ENCODE results near the gene AACS.
A peak's percentile ranks its signal among the peaks of the same experiment; 100 is the strongest.

The AACS gene

GRCh38 chr12:125143491-125143890, 78.3 kb downstream of the AACS start:
- Histone ChIP-seq H3K9me2 (replicated peaks; ENCODE audit: control insufficient read depth, low read length) (no peaks in the 10 kb centered on the region), H3K27ac (ENCODE audit: low read depth, low read length) (no peak overlapping the region), H3K36me3 (ENCODE audit: control insufficient read depth, low read length) (peaks cover 63% of the 10 kb centered on the region), H3K9me3 (ENCODE audit: control insufficient read depth, insufficient read depth, low read length) (no peaks in the 10 kb centered on the region), H3K4me3 (ENCODE audit: low read length) (no peak overlapping the region), H3K27me3 (ENCODE audit: control insufficient read depth, low read length) (no peaks in the 10 kb centered on the region), H4K20me1 (ENCODE audit: control insufficient read depth, insufficient read depth, low read depth, low read length) (no peaks in the 10 kb centered on the region), H3K4me1 (ENCODE audit: control insufficient read depth, low read length) (peaks cover 25% of the 10 kb centered on the region), H3F3A (ENCODE audit: control insufficient read depth, insufficient read depth) (no peaks in the 10 kb centered on the region), H3K79me2 (ENCODE audit: control insufficient read depth, low read length) (peaks cover 40% of the 10 kb centered on the region), H3K4me2 (ENCODE audit: low read length) (no peak overlapping the region)
- TF ChIP-seq EZH2phosphoT487 (IDR thresholded peaks at IDR 0.05; ENCODE audit: borderline replicate concordance, low read length) (no peak), CTCF (IDR thresholded peaks at IDR 0.05; ENCODE audit: low read depth, low read length, poor library complexity, severe bottlenecking) (no peak)

- no peaks in the 10 kb centered on the region for H3K9me3 ChIP-seq (ENCODE audit: control insufficient read depth, insufficient read depth, low read length)
- TF ChIP-seq EZH2phosphoT487 (IDR thresholded peaks at IDR 0.05; ENCODE audit: borderline replicate concordance, low read length): no peak
- no peak for TF ChIP-seq CTCF (IDR thresholded peaks at IDR 0.05; ENCODE audit: low read depth, low read length, poor library complexity, severe bottlenecking)
- H3K4me1 ChIP-seq (ENCODE audit: control insufficient read depth, low read length): peaks cover 35% of the 10 kb centered on the region
- no peaks in the 10 kb centered on the region for H3K9me2 ChIP-seq (replicated peaks; ENCODE audit: control insufficient read depth, low read length)
- H4K20me1 ChIP-seq (ENCODE audit: control insufficient read depth, insufficient read depth, low read depth, low read length): no peaks in the 10 kb centered on the region
- no peak overlapping the region for H3K4me2 ChIP-seq (ENCODE audit: low read length)
- H3K36me3 ChIP-seq (ENCODE audit: control insufficient read depth, low read length): peaks cover 72% of the 10 kb centered on the region
- no peak overlapping the region for H3K27ac ChIP-seq (ENCODE audit: low read depth, low read length)
- peaks cover 2% of the 10 kb centered on the region for H3F3A ChIP-seq (ENCODE audit: control insufficient read depth, insufficient read depth)
- no peaks in the 10 kb centered on the region for H3K27me3 ChIP-seq (ENCODE audit: control insufficient read depth, low read length)
- H3K79me2 ChIP-seq (ENCODE audit: control insufficient read depth, low read length): peaks cover 50% of the 10 kb centered on the region
- no peak overlapping the region for H3K4me3 ChIP-seq (ENCODE audit: low read length)
Measured at GRCh38 chr12:125145196-125145595, 80.0 kb downstream of the AACS start.

- H4K20me1 ChIP-seq (ENCODE audit: control insufficient read depth, insufficient read depth, low read depth, low read length): no peaks in the 10 kb centered on the region
- H3K9me3 ChIP-seq (ENCODE audit: control insufficient read depth, insufficient read depth, low read length): no peaks in the 10 kb centered on the region; the same call in 1 of the 2 replicates
- H3K36me3 ChIP-seq (ENCODE audit: control insufficient read depth, low read length): peaks cover 62% of the 10 kb centered on the region
- H3F3A ChIP-seq (ENCODE audit: control insufficient read depth, insufficient read depth): peaks cover 7% of the 10 kb centered on the region
- H3K79me2 ChIP-seq (ENCODE audit: control insufficient read depth, low read length): peaks cover 50% of the 10 kb centered on the region
- no peaks in the 10 kb centered on the region for H3K9me2 ChIP-seq (replicated peaks; ENCODE audit: control insufficient read depth, low read length)
- no peaks in the 10 kb centered on the region for H3K27me3 ChIP-seq (ENCODE audit: control insufficient read depth, low read length)
- H3K4me2 ChIP-seq (ENCODE audit: low read length): peak overlapping the region; percentile 74
- no peak for TF ChIP-seq EZH2phosphoT487 (IDR thresholded peaks at IDR 0.05; ENCODE audit: borderline replicate concordance, low read length)
- no peak for TF ChIP-seq CTCF (IDR thresholded peaks at IDR 0.05; ENCODE audit: low read depth, low read length, poor library complexity, severe bottlenecking)
- peak overlapping the region; percentile 85 for H3K4me3 ChIP-seq (ENCODE audit: low read length)
- H3K27ac ChIP-seq (ENCODE audit: low read depth, low read length): peak overlapping the region; percentile 99
- peaks cover 47% of the 10 kb centered on the region for H3K4me1 ChIP-seq (ENCODE audit: control insufficient read depth, low read length)
Measured at GRCh38 chr12:125148316-125148715, 83.1 kb downstream of the AACS start.

Measured in DOHH2 (cell line).